HepG2 (cell line): ENCODE measurements around the gene ORC6. TPM values are rescaled to one million over a fixed set of nuclear protein-coding genes. Genes with fewer than 3 reads are reported as not detected.

Experiments used
- ADNP ChIP-seq: sonication (generic); formaldehyde crosslinking; IDR thresholded peaks from 2 replicates; pipeline ENCODE4 v1.4.0; 2020; ENCODE audit warnings: missing genetic modification reagents
- ARNT ChIP-seq: fragments of 450-650 bp; IDR thresholded peaks from 2 replicates; pipeline ENCODE4 v1.6.1; 2017
- FOXJ3 ChIP-seq: sonication (generic); formaldehyde crosslinking; IDR thresholded peaks from 2 replicates; pipeline ENCODE4 v1.4.0; 2020; ENCODE audit warnings: missing genetic modification reagents, mild to moderate bottlenecking, borderline replicate concordance
- NCOA1 ChIP-seq: sonication (generic); formaldehyde crosslinking; IDR thresholded peaks from 2 replicates; pipeline ENCODE4 v1.9.0; 2021; ENCODE audit warnings: missing genetic modification reagents
- PHB2 ChIP-seq: fragments of 450-650 bp; IDR thresholded peaks from 2 replicates; pipeline ENCODE4 v1.6.1; 2018; ENCODE audit not compliant: partially characterized antibody
- PHF8 ChIP-seq: sonication (generic); formaldehyde crosslinking; IDR thresholded peaks from 2 replicates; pipeline ENCODE4 v1.5.0; 2020; ENCODE audit warnings: missing genetic modification reagents
- SIN3A ChIP-seq: IDR thresholded peaks from 2 replicates; pipeline ENCODE4 v1.6.1; 2011; ENCODE audit warnings: low read depth, mild to moderate bottlenecking, control low read depth, low read length, borderline replicate concordance
- ZNF225 ChIP-seq: sonication (generic); formaldehyde crosslinking; IDR thresholded peaks from 2 replicates; pipeline ENCODE4 v1.4.0; 2020; ENCODE audit warnings: mild to moderate bottlenecking, missing genetic modification reagents
- ZNF263 ChIP-seq: sonication (generic); formaldehyde crosslinking; IDR thresholded peaks from 2 replicates; pipeline ENCODE4 v1.4.0; 2020; ENCODE audit warnings: missing genetic modification reagents
- ZNF329 ChIP-seq: sonication (generic); formaldehyde crosslinking; IDR thresholded peaks from 2 replicates; pipeline ENCODE4 v1.9.0; 2021; ENCODE audit warnings: low read depth, mild to moderate bottlenecking, missing genetic modification reagents
- ZNF367 ChIP-seq: sonication (generic); formaldehyde crosslinking; IDR thresholded peaks from 2 replicates; pipeline ENCODE4 v1.4.0; 2020; ENCODE audit warnings: missing genetic modification reagents, borderline replicate concordance
- ZNF431 ChIP-seq: sonication (generic); formaldehyde crosslinking; IDR thresholded peaks from 2 replicates; pipeline ENCODE4 v1.9.0; 2022; ENCODE audit warnings: missing genetic modification reagents, low read depth, mild to moderate bottlenecking, borderline replicate concordance
- ZNF7 ChIP-seq: IDR thresholded peaks from 2 replicates; pipeline ENCODE4 v1.6.1; 2016; ENCODE audit warnings: missing biosample characterization, missing genetic modification reagents
- ZNF891 ChIP-seq: sonication (generic); formaldehyde crosslinking; IDR thresholded peaks from 2 replicates; pipeline ENCODE4 v1.5.0; 2020; ENCODE audit warnings: mild to moderate bottlenecking, missing genetic modification reagents
- polyA plus RNA-seq, 8 experiments: library from polyadenylated mRNA; depleted of rRNA in 3 of 8; stranded (reverse) in 7 of 8; unstranded in 1 of 8; fragments of >200 nt; fragmentation: Illumina TruSeq in 4 of 8; extraction: Trizol in 4 of 8; gene quantifications; 2 replicates each; pipeline versions ENCODE4 v1.2.1 to v1.2.3, GENCODE V29; 2011 to 2016; ENCODE audit warnings: low read depth in 4 of 8, missing spikeins in 1 of 8, mixed read lengths in 1 of 8; ENCODE audit not compliant: insufficient read depth in 1 of 8
- total RNA-seq, 5 experiments: library from RNA; depleted of rRNA; stranded (reverse); fragments of >200 nt; fragmentation: Illumina TruSeq; extraction: Trizol; gene quantifications; 2 replicates each; pipeline ENCODE4 v1.2.3, GENCODE V29; 2016; ENCODE audit warnings: low read depth in 1 of 5
- TF ChIP-seq, protein P1 (sequence below): sonication (generic); formaldehyde crosslinking; IDR thresholded peaks from 2 replicates; pipeline ENCODE4 v1.5.0; 2020; ENCODE audit warnings: missing genetic modification reagents
- TF ChIP-seq, protein P2 (sequence below): sonication (generic); formaldehyde crosslinking; IDR thresholded peaks from 2 replicates; pipeline ENCODE4 v1.5.0; 2020; ENCODE audit warnings: mild to moderate bottlenecking, missing genetic modification reagents
- TF ChIP-seq, protein P3 (sequence below): sonication (generic); formaldehyde crosslinking; IDR thresholded peaks from 2 replicates; pipeline ENCODE4 v1.4.0; 2020; ENCODE audit warnings: missing genetic modification reagents
- TF ChIP-seq, protein P4 (sequence below): sonication (generic); formaldehyde crosslinking; IDR thresholded peaks from 2 replicates; pipeline ENCODE4 v1.9.0; 2022; ENCODE audit warnings: missing genetic modification reagents, mild to moderate bottlenecking, borderline replicate concordance
- TF ChIP-seq, protein P5 (sequence below): IDR thresholded peaks from 2 replicates; pipeline ENCODE4 v1.6.1; 2016; ENCODE audit warnings: low read depth, control low read depth

ORC6 gene
- total and polyA plus RNA-seq, 2 of the 13 experiments (the other 11 are each of a cell fraction or from before 2014, with no cell fraction given) = 34.2 to 69.8 TPM

DNA sequence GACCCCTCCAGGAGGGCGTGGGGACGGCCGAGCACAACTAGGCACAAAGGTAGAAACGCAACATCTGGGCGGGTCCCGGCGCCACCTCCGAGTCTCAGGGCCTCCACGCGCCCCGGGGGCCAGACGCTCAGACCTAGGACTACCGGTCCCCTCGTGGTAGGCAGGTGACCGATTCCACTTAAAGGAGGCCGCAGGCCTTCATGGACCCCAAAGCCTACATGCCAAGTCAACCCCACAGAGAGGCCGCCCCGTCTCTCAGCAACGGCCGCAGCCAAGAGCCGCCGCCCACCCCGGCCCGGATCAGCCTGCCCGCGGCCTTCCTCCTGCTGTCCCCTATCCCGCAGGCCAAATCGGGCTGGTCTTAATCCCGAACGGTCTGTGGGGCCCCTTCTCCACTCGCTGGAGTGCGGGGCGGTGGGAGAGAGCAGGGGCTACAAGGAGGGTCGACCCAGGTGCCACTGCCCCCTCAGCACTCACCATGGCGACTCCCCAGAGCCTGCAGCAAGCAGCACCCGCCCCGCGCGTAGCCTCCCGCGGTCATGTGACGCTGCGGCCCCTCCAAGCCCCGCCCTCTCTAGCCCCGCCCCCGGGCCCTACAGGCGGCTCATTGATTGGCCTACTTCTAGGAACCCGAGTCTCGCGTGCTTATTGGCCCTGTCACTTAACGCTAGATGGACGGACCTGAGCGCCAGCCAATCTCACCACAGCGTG is 650 bp upstream of the ORC6 start, which contains the start of gene VPS35 (continued):
- TF ChIP-seq, protein P1, sequence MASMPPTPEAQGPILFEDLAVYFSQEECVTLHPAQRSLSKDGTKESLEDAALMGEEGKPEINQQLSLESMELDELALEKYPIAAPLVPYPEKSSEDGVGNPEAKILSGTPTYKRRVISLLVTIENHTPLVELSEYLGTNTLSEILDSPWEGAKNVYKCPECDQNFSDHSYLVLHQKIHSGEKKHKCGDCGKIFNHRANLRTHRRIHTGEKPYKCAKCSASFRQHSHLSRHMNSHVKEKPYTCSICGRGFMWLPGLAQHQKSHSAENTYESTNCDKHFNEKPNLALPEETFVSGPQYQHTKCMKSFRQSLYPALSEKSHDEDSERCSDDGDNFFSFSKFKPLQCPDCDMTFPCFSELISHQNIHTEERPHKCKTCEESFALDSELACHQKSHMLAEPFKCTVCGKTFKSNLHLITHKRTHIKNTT (CRISPR knock-in tag) = peak; percentile 75; the same call in 1 of the 2 replicates
- TF ChIP-seq, protein P2, sequence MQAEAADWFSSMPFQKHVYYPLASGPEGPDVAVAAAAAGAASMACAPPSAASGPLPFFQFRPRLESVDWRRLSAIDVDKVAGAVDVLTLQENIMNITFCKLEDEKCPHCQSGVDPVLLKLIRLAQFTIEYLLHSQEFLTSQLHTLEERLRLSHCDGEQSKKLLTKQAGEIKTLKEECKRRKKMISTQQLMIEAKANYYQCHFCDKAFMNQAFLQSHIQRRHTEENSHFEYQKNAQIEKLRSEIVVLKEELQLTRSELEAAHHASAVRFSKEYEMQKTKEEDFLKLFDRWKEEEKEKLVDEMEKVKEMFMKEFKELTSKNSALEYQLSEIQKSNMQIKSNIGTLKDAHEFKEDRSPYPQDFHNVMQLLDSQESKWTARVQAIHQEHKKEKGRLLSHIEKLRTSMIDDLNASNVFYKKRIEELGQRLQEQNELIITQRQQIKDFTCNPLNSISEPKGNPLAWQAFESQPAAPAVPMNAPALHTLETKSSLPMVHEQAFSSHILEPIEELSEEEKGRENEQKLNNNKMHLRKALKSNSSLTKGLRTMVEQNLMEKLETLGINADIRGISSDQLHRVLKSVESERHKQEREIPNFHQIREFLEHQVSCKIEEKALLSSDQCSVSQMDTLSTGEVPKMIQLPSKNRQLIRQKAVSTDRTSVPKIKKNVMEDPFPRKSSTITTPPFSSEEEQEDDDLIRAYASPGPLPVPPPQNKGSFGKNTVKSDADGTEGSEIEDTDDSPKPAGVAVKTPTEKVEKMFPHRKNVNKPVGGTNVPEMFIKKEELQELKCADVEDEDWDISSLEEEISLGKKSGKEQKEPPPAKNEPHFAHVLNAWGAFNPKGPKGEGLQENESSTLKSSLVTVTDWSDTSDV (CRISPR knock-in tag) = peak; percentile 86; the same call in 1 of the 2 replicates
- TF ChIP-seq SIN3A (peak; percentile 92), ZNF367 (CRISPR knock-in tag) (peak; percentile 45; the same call in 1 of the 2 replicates), ZNF431 (CRISPR knock-in tag) (0 out of 2 replicates have a peak, but pooled peaks have one; percentile 22), ZNF891 (CRISPR knock-in tag) (peak; percentile 80), ZNF225 (CRISPR knock-in tag) (0 out of 2 replicates have a peak, but pooled peaks have one; percentile 25), PHB2 (no peak), NCOA1 (CRISPR knock-in tag) (no peak), FOXJ3 (peak; percentile 65; the same call in 1 of the 2 replicates), ZNF7 (CRISPR knock-in tag) (no peak), PHF8 (CRISPR knock-in tag) (peak; percentile 97), ARNT (no peak), ZNF263 (CRISPR knock-in tag) (0 out of 2 replicates have a peak, but pooled peaks have one; percentile 39), ZNF329 (CRISPR knock-in tag) (no peak), ADNP (CRISPR knock-in tag) (no peak)
- TF ChIP-seq, protein P3, sequence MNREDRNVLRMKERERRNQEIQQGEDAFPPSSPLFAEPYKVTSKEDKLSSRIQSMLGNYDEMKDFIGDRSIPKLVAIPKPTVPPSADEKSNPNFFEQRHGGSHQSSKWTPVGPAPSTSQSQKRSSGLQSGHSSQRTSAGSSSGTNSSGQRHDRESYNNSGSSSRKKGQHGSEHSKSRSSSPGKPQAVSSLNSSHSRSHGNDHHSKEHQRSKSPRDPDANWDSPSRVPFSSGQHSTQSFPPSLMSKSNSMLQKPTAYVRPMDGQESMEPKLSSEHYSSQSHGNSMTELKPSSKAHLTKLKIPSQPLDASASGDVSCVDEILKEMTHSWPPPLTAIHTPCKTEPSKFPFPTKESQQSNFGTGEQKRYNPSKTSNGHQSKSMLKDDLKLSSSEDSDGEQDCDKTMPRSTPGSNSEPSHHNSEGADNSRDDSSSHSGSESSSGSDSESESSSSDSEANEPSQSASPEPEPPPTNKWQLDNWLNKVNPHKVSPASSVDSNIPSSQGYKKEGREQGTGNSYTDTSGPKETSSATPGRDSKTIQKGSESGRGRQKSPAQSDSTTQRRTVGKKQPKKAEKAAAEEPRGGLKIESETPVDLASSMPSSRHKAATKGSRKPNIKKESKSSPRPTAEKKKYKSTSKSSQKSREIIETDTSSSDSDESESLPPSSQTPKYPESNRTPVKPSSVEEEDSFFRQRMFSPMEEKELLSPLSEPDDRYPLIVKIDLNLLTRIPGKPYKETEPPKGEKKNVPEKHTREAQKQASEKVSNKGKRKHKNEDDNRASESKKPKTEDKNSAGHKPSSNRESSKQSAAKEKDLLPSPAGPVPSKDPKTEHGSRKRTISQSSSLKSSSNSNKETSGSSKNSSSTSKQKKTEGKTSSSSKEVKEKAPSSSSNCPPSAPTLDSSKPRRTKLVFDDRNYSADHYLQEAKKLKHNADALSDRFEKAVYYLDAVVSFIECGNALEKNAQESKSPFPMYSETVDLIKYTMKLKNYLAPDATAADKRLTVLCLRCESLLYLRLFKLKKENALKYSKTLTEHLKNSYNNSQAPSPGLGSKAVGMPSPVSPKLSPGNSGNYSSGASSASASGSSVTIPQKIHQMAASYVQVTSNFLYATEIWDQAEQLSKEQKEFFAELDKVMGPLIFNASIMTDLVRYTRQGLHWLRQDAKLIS = 0 out of 2 replicates have a peak, but pooled peaks have one; percentile 60
- TF ChIP-seq, protein P4, sequence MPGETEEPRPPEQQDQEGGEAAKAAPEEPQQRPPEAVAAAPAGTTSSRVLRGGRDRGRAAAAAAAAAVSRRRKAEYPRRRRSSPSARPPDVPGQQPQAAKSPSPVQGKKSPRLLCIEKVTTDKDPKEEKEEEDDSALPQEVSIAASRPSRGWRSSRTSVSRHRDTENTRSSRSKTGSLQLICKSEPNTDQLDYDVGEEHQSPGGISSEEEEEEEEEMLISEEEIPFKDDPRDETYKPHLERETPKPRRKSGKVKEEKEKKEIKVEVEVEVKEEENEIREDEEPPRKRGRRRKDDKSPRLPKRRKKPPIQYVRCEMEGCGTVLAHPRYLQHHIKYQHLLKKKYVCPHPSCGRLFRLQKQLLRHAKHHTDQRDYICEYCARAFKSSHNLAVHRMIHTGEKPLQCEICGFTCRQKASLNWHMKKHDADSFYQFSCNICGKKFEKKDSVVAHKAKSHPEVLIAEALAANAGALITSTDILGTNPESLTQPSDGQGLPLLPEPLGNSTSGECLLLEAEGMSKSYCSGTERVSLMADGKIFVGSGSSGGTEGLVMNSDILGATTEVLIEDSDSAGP (CRISPR knock-in tag) = peak; percentile 66; the same call in 1 of the 2 replicates
- TF ChIP-seq, protein P5, sequence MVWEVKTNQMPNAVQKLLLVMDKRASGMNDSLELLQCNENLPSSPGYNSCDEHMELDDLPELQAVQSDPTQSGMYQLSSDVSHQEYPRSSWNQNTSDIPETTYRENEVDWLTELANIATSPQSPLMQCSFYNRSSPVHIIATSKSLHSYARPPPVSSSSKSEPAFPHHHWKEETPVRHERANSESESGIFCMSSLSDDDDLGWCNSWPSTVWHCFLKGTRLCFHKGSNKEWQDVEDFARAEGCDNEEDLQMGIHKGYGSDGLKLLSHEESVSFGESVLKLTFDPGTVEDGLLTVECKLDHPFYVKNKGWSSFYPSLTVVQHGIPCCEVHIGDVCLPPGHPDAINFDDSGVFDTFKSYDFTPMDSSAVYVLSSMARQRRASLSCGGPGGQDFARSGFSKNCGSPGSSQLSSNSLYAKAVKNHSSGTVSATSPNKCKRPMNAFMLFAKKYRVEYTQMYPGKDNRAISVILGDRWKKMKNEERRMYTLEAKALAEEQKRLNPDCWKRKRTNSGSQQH (CRISPR knock-in tag) = peak; percentile 34; the same call in 1 of the 2 replicates
